NCI-H345 (cell line): ENCODE results near the gene LMX1B.
"Not testable (repeated sequence)": the region's sequence is repeated elsewhere in the genome, so short reads cannot be mapped to it uniquely, and the experiment has no call there.

ENCODE experiments used
- DNase-seq: peaks from one replicate; lab custom pipeline; 2025; lab: John Stamatoyannopoulos, UW

The LMX1B gene

GRCh38 chr9:126633881-126634558, 20.3 kb downstream of the LMX1B start:
- DNase-seq: peak; percentile 10

- DNase-seq: no peak
These were observed 21.3 kb downstream of the LMX1B start for GRCh38 chr9:126635061-126635460.

GRCh38 chr9:126635661-126636439, 22.1 kb downstream of the LMX1B start:
- DNase-seq: no peak

GRCh38 chr9:126636983-126637798, 23.5 kb downstream of the LMX1B start:
- DNase-seq: no peak

GRCh38 chr9:126638571-126639132, 24.9 kb downstream of the LMX1B start:
- no peak for DNase-seq

- DNase-seq: no peak
These were observed 25.7 kb downstream of the LMX1B start for GRCh38 chr9:126639318-126640000.

- no peak for DNase-seq
These were observed 27.6 kb downstream of the LMX1B start for GRCh38 chr9:126641118-126641851.

GRCh38 chr9:126642010-126642744, 28.4 kb downstream of the LMX1B start:
- DNase-seq: no peak

GRCh38 chr9:126642839-126643238, 29.1 kb downstream of the LMX1B start:
- no peak for DNase-seq

- DNase-seq: no peak
These were observed 30.3 kb downstream of the LMX1B start for GRCh38 chr9:126643945-126644527.

- no peak for DNase-seq
These were observed 32.4 kb downstream of the LMX1B start for GRCh38 chr9:126646162-126646561.

GRCh38 chr9:126647585-126648411, 34.1 kb downstream of the LMX1B start:
- DNase-seq: no peak

- no peak for DNase-seq
These were observed 35.7 kb downstream of the LMX1B start for GRCh38 chr9:126649477-126649876.

- peak; percentile 14 for DNase-seq
These were observed 36.9 kb downstream of the LMX1B start for GRCh38 chr9:126650404-126651341.

- DNase-seq: peak; percentile 18
These were observed 38.4 kb downstream of the LMX1B start for GRCh38 chr9:126652140-126652582.

- no peak for DNase-seq
These were observed 40.4 kb downstream of the LMX1B start for GRCh38 chr9:126654124-126654523.

GRCh38 chr9:126656214-126656613, 42.5 kb downstream of the LMX1B start:
- DNase-seq: not testable (repeated sequence)
